ENCODE data around the gene CMSS1.

DNA sequence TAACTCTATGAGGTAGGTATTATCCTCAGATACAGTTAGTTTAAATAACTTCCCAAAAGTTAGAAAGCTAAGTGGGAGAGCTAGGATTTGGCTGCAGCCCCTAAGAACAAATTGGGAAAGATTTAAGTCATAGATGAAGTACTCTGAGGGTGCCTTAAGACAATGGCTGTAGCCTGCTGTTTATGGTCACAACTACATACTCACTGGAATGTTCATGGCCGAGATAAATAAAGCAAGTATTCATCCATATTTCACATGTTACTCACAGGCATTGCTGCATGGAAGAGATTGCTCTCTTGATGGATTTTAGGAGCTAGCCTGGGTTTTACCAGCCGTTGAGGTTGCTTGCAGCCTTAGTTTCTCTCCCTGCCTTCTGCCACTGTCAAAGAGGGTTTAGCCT, 145.0 kb downstream of the CMSS1 start:
- TF ChIP-seq, protein P1, sequence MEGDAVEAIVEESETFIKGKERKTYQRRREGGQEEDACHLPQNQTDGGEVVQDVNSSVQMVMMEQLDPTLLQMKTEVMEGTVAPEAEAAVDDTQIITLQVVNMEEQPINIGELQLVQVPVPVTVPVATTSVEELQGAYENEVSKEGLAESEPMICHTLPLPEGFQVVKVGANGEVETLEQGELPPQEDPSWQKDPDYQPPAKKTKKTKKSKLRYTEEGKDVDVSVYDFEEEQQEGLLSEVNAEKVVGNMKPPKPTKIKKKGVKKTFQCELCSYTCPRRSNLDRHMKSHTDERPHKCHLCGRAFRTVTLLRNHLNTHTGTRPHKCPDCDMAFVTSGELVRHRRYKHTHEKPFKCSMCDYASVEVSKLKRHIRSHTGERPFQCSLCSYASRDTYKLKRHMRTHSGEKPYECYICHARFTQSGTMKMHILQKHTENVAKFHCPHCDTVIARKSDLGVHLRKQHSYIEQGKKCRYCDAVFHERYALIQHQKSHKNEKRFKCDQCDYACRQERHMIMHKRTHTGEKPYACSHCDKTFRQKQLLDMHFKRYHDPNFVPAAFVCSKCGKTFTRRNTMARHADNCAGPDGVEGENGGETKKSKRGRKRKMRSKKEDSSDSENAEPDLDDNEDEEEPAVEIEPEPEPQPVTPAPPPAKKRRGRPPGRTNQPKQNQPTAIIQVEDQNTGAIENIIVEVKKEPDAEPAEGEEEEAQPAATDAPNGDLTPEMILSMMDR (IDR thresholded peaks at IDR 0.05) = no peak
- no peak for TF ChIP-seq EZH2 (IDR thresholded peaks at IDR 0.05)

Measured in neural progenitor cell (in vitro differentiated cells).